NOMO-1 treated with DMSO at 0.1 percent for 48 hours (cell line): ENCODE data around the gene TBC1D24.

Experiments
- DNase-seq: peaks from one replicate; lab custom pipeline; 2025; ENCODE audit not compliant: unreplicated experiment; lab: John Stamatoyannopoulos, UW

Gene TBC1D24

GRCh38 chr16:2481676-2482075 is 6.7 kb downstream of the TBC1D24 start:
- DNase-seq: no peak

DNA sequence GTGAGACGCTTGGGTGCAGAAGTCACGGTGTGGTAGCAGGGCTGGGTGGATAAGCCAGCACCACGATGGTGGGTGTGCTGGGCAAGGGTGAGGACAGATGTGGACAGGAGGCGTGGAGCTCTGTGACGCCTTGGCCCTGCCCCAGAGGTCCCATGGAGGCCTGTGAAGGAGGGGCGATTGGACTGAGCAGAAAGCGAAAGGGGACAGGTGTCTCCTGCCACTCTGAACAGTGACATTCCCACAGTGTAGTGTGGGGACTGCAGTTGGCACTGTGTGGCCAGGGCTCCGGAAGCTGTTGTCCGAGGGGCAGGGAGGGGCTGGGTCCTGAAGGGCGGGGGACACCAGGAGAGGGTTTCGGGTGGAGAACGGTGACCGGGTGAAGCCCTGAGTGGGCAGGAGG is 7.3 kb downstream of the TBC1D24 start:
- DNase-seq: no peak

- no peak for DNase-seq
Observed at GRCh38 chr16:2482708-2483534, 8.0 kb downstream of the TBC1D24 start.

GRCh38 chr16:2483939-2484897 is 9.3 kb downstream of the TBC1D24 start:
- no peak for DNase-seq

DNA sequence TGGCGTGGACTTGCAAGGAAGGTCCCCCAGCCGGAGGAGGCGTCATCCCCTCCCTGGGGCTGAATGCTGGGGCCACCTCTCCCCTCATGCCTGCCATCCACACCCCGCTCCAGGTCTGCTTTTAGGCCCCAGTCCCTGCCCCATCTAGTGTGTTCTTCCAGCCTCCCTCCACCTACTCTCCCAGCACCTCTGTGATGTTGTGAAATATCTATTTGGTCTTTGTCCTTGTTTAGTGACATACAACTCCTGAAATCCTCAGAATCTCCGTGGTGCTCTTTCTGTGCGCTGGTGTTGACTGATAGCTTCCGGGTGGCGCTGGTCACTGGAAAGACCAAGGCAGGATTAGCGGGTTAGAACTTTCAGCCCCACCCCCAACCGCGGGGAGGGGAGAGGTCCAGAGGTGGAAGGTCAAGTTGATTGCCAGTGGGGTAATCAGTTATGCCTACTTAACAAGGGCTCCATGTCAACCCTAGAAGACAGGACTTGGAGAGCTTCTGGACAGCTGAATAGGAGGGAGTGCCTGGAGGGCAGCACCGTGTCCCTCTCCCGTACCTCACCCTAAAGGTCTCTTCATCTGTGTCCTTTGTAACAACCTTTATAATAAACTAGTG is 10.1 kb downstream of the TBC1D24 start:
- DNase-seq: no peak

DNA sequence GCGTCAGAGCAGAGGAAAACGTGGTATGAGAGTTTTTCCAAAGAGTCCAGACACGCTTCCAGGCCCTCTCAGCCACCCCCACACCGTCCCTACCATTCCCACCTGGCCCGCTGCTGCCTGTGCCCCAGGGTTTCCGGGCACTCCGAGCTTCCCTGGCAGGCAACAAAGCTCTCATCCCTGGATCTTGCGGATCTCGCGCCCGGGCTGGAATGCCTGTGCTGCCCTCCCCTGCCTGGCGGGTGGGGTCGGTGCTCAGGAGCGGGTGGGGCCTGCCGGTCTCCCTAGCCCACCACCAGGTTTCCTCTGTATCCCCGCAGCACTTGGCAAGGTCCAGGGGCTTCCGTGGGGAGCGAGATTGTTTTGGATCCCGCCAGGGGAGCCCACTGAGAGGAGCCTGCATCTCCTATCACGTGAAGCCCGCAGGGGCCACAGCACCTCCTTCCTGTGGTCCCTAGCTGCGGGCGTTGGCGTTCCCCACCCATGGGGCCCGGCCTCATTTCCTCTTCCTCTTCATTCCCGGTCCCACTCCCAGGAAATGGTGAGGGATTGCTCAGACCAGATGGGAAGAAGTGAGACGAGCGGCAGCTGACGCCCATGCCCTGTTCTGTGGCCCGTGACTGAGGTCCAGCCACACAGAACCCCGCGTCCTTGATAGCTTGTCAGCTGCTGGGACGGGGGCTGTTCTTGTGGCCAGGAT is 11.0 kb downstream of the TBC1D24 start:
- no peak for DNase-seq

DNA sequence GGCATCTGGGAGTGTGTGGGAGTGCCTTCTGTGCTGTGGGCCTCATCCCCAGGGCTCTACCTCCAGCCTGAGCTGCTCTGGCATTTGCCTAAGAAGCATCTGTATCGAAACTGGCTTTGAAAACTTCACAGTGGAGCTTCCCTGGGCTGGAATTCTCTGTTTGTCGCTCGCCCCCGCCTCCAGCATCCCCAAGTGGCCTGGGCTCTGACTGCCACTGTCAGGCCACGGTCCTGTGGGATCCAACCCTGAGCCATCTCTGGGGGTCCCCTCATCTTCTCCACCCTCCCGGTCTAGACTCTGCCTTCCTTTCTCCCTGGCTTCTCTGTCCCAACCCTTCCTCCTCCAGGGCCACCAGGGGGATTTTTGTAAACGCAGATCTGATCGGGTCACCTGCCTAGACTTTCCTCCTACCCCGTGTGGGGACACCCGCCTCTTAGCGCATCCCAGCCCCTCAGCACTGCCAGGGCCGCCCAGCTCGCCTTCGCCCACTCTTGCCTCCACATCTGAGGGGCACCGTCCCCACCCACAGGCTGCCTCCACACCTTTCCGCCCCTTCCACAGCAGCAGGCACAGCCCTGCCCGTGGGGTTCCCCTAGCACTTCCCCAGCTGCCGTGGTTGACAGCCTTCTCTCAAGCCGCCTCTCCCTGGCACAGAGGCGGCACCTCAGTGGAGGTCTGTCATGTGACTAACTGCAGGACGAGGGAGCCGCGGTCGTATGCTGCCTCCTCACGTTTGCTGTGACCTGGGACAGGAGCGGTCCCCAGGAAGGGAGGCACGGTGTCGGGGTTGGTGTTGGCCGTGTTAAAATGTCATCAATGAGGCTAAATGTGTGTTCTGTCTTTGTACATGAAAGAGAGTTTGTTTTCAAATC is 12.0 kb downstream of the TBC1D24 start:
- no peak for DNase-seq

- no peak for DNase-seq
Observed at GRCh38 chr16:2487517-2487842, 12.6 kb downstream of the TBC1D24 start.

- no peak for DNase-seq
Observed at GRCh38 chr16:2487903-2488531, 13.1 kb downstream of the TBC1D24 start.

DNA sequence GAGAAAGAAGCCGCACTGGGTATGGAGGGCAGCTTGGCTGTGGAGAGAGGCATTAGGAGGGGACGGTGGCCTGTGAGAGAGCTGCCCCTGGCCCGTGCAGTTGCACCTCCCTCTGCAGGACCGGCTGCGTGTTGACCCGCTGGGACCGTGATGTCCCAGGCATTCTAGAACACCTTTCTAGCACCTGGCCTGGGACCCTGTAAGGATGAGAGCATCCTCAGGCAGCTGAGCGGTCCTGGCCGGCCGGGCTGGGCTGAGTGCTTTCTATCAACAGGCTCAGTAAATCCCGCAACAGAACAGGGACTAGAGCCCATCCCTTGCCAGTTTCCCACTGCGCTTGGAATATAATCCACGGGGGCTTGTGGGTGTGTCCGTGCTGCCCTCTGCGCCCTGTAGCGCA is 14.7 kb downstream of the TBC1D24 start:
- no peak for DNase-seq

DNA sequence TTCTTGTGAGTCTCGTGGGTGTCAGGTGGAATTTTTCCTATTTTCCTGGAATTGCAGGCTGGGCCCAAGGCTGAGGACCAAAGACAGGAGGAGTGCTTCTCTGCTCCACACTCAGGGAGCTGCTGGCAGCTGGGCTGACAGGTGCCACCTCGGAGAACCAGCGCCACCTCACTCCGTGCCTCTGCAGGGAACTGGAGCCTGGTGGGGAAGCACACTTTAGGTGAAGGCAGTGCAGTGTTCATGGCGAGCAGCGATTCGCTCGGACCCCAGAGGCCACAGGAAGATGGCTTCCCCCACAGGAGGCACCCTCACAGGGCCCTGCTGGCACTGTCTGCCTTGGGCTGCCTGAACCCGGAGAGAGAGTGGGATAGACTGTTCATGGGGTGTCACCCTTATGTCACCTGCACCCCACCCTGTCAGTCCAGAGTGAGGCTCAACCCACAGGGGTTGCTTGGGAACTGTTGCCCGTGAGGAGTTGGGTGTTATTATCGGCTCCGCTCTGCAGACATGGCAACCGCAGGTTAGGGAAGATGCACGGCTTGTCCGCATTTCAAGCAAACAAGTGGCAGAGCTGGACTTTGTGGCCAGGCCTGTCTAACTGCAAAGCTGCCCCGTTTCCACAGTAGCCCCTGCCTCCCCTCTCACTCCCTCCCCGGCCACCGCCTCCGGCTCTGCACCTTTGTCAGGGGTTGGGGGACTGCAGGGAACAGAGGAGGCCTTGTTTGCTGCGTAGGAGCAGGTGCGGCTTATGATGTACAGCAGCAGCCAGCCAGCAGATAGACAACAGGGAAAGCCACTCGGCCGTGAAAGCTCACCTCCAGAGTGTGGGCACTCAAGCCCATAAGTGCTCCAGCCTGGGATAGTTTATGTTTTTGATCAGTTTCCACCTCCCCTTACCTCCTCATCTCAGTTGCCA is 15.5 kb downstream of the TBC1D24 start:
- no peak for DNase-seq

GRCh38 chr16:2492292-2492691 is 17.4 kb downstream of the TBC1D24 start:
- DNase-seq: no peak

GRCh38 chr16:2493605-2494004 is 18.7 kb downstream of the TBC1D24 start:
- no peak for DNase-seq

DNA sequence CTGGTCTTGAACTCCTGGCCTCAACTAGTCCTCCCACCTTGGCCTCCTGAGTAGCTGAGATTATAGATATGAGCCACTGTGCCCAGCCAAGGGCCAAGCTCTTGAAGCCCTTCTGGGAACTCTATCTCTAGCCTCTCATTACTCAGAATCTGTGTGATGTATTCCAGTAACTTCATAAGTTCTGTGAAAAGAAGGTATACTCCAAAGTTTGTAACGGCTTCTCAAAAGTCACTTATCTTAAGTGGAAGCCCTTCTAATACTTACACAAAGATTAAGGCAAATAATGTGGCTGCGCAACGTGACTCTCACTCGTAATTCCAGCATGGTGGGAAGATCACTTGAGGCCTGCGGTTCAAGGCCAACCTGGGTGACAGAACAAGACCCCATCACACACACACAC is 19.7 kb downstream of the TBC1D24 start:
- no peak for DNase-seq

- no peak for DNase-seq
Observed at GRCh38 chr16:2495041-2495440, 20.1 kb downstream of the TBC1D24 start.

GRCh38 chr16:2496223-2497115 is 21.5 kb downstream of the TBC1D24 start:
- DNase-seq: no peak

DNA sequence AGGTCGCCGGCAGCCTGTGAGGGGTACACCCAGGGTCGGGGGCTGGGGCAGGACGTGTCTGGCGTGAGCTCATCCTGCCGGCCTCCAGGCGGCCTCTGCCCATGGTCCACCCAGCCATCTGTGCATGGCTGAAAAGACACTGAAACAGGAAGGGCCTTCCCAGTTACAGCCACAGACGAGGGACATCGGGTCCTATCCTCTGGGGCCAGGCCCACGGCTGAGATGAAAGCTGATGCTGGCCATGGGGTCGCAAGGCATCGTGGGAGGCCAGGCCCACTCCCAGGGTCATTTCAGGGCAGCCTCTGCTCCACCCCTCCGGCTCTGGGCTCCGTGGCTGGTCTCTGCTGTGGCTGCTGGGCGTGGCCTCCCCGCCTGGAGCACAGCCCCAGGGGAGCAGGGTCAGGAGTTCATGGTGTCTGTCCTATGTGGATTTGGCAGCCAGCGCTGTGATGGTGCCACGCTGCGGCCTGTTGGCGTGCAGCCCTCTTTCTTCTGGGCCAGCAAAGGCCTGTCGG is 22.2 kb downstream of the TBC1D24 start:
- DNase-seq: no peak
